ENCODE measurements around the gene SLC6A7.

DNA sequence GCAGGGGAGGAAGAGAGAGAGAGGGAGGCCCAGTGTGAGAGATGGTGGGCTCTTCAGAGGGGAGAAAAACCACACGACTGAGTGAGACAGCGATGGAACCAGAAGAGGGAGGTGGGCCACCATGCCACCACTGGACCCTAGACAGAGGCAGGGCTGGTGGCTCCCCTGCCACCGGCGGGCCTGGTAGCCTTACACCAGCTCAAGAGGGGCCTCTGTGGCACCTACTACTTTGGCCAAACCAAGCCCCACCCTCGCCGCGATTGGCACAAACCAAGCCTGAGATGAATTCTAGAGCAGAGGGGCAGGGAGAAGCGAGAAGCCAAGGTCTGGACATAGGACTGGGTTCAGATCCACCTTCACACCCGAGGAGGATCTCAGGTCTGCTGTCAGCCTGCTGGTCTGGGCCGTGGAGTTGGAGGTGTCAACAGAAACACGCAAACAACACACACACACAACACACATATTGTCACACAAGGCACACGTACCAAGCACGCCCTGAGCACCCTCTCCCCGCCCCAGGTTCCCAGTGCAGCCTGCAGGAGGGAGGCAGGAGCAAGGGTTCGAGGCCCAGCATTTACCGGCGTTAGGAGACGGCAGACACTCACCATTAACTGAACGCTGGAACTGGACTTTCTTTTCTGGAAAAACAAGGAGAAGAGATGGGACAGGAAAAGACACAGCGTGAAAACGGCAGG, 49.4 kb downstream of the SLC6A7 start:
- TF ChIP-seq CTCF (IDR thresholded peaks at IDR 0.05): no peak
- no peak for TF ChIP-seq ZFX (IDR thresholded peaks at IDR 0.05; ENCODE audit: borderline replicate concordance)

Measured in 22Rv1 (cell line).